Body of pancreas (tissue), 4 donors: Measurements from ENCODE around the gene TEX14.

Experiments
- CTCF ChIP-seq, 7 experiments: fragments of 450-650 bp in 4 of 7; fragments of 200-600 bp in 3 of 7; sonication (generic) in 3 of 7; IDR thresholded peaks; one replicate each; pipeline ENCODE4 v1.5.1; 2016 to 2019; ENCODE audit warnings: antibody characterized with exemption in 7 of 7
- POLR2A ChIP-seq, 3 donors: fragments of 450-650 bp; IDR thresholded peaks; one replicate each; pipeline ENCODE4 v1.6.1; 2016; ENCODE audit warnings: antibody characterized with exemption in 3 of 3, mild to moderate bottlenecking in 2 of 3

DNA sequence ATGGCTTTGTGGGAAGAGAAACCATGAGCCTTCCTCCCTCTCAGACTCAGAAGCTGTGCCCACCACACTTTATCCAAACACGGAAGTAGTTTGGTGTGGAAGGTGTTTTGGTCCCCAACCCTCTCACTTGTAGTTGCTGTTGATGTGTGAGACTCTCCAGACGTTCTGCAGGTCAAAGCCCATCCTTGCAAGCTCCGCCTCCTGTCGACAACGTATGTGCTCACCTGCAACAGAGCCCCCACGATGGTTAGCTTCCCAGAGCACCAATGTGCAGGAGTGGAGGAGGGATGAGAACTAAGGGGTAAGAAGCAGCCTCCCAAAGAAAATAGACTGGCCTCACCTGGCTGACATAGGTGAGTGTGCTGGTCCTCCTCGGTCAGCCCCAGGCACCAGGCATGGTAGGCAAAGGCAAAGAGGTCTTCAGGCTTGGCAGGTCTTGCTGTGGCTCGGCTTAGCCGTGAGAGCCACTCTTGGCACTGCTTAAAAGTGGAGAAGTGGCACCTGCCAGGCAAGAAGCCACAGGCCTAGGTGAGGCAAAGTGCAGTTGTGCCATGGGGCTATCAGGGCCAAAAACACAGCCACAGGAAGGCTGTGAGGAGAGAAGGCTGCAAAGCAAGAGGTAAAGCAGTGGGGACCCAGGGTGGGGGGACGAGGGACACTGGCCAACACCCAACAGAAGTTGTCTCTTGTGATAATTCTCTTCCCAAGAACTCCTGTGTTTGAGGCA, 183.3 kb downstream of the TEX14 start:
- TF ChIP-seq CTCF (IDR thresholded peaks at IDR 0.05) (no peak), POLR2A (IDR thresholded peaks at IDR 0.05) (no peak)
